Measurements from ENCODE around the gene PRCP.

PRCP gene

GRCh38 chr11:82837650-82838049 lies 62.6 kb downstream of the PRCP start:
- in situ Hi-C loops (cut with MboI; ENCODE audit: low sequenced_read_pairs): no loop called here

DNA sequence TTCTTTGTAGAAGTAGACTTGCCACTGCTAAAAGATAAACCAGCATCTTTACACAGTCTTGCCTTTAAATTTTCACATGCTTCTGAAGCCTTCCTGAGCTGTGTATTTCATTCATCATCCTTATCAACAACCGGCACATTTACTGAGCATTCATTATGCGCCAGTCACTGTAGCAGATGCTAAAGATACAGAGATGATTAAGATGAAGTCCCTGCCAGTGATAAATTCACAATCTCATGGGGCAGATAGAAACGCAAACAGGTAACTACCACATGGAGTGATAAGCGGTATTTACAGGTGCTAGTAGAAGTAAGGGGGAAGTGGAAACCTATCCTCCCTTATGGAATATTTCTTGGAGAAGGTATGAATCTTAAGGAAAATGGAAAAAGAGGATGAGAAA lies 67.2 kb downstream of the PRCP start:
- in situ Hi-C loops (cut with MboI; ENCODE audit: low sequenced_read_pairs): no loop called here

GRCh38 chr11:82831364-82831763 lies 68.9 kb downstream of the PRCP start:
- in situ Hi-C loops (cut with MboI; ENCODE audit: low sequenced_read_pairs): no loop called here

DNA sequence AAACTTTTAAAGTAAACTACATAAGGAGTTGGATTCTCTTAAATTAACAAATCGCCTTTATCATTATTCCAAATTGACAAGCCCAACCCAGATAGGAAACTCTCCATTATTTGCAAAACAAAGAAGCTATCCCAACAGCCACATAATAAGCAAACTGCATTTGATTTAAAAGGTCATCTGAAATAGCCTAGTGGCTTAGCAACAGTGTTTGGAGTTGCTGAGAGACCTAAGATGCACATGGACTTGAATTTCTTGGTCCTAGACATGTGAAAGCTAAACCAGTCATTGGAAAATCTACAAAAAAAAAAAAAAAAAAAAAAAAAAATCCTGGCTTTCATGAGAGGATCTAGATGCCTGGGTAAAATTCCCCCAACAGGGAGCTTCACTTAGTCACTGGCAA lies 69.5 kb downstream of the PRCP start:
- in situ Hi-C loops (cut with MboI; ENCODE audit: low sequenced_read_pairs): no loop called here

DNA sequence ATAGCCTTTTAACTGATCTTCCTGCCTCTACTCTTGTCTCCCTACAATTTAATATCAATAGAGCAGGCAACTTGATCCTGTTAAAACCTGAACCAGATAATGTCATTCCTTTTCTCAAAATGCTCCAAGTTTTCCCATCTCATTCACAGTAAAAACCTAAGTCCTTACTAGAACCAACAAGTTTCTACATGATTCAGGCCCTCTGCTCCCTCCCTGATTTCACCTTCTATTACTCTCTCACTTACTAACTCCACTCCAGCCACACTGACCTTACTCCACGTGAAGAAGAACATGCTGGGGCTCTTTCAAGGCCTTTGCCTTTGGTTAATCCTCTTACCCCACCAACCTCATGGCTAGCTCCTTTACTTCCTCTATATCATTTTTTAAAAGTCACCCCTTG lies 71.1 kb downstream of the PRCP start:
- in situ Hi-C loops (cut with MboI; ENCODE audit: low sequenced_read_pairs): no loop called here

- in situ Hi-C loops (cut with MboI; ENCODE audit: low sequenced_read_pairs): no loop called here
Observed at GRCh38 chr11:82828472-82828871, 71.8 kb downstream of the PRCP start.

GRCh38 chr11:82826526-82826925 lies 73.7 kb downstream of the PRCP start:
- in situ Hi-C loops (cut with MboI; ENCODE audit: low sequenced_read_pairs): no loop called here

- in situ Hi-C loops (cut with MboI; ENCODE audit: low sequenced_read_pairs): no loop called here
Observed at GRCh38 chr11:82823647-82824619, 76.3 kb downstream of the PRCP start.

GRCh38 chr11:82818409-82819043 lies 81.7 kb downstream of the PRCP start:
- in situ Hi-C loops (cut with MboI; ENCODE audit: low sequenced_read_pairs): no loop called here

GRCh38 chr11:82815406-82815805 lies 84.8 kb downstream of the PRCP start:
- in situ Hi-C loops (cut with MboI; ENCODE audit: low sequenced_read_pairs): no loop called here

- in situ Hi-C loops (cut with MboI; ENCODE audit: low sequenced_read_pairs): no loop called here
Observed at GRCh38 chr11:82814379-82814778, 85.9 kb downstream of the PRCP start.

GRCh38 chr11:82811369-82811768 lies 88.9 kb downstream of the PRCP start:
- in situ Hi-C loops (cut with MboI; ENCODE audit: low sequenced_read_pairs): no loop called here

- in situ Hi-C loops (cut with MboI; ENCODE audit: low sequenced_read_pairs): no loop called here
Observed at GRCh38 chr11:82810738-82811137, 89.5 kb downstream of the PRCP start.

GRCh38 chr11:82810326-82810725 lies 89.9 kb downstream of the PRCP start:
- in situ Hi-C loops (cut with MboI; ENCODE audit: low sequenced_read_pairs): no loop called here

DNA sequence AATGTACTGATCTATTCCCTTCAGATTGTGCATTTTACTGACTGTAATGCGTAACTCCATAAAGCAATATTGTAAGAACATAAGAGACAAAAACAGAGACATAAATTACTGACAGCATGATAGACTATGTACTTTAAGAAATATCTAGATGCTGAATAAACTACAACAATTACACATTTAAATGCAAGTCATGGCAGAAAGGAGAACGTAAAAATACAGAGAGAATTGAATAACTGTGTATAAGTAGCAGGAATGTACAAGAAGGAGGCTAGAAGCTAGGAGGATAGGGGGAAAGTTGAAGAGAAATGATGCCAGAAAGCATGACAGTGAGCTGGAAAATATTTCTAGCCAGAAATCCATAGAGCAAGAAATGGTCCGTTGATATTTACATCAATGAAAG lies 92.6 kb downstream of the PRCP start:
- in situ Hi-C loops (cut with MboI; ENCODE audit: low sequenced_read_pairs): no loop called here

DNA sequence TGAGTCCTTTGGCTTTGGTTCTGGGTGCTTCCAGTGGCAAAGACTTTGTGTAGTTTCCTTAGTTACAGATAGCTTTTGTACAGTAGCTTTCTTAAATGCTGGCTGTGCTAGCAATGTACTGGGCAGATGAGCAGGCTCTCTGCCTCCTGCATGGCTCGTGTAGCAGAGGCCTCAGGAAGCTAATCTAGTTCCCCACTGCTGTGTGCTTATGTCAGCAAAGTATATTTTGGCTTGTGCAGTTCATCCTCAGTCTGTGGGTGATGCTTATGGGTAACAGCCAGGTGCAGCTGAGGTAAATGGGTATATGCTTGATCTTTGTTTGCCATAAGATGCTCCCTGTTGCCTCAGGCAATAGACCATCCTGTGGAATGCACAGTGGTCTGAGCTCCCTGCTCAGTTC lies 97.5 kb downstream of the PRCP start:
- in situ Hi-C loops (cut with MboI; ENCODE audit: low sequenced_read_pairs): no loop called here

DNA sequence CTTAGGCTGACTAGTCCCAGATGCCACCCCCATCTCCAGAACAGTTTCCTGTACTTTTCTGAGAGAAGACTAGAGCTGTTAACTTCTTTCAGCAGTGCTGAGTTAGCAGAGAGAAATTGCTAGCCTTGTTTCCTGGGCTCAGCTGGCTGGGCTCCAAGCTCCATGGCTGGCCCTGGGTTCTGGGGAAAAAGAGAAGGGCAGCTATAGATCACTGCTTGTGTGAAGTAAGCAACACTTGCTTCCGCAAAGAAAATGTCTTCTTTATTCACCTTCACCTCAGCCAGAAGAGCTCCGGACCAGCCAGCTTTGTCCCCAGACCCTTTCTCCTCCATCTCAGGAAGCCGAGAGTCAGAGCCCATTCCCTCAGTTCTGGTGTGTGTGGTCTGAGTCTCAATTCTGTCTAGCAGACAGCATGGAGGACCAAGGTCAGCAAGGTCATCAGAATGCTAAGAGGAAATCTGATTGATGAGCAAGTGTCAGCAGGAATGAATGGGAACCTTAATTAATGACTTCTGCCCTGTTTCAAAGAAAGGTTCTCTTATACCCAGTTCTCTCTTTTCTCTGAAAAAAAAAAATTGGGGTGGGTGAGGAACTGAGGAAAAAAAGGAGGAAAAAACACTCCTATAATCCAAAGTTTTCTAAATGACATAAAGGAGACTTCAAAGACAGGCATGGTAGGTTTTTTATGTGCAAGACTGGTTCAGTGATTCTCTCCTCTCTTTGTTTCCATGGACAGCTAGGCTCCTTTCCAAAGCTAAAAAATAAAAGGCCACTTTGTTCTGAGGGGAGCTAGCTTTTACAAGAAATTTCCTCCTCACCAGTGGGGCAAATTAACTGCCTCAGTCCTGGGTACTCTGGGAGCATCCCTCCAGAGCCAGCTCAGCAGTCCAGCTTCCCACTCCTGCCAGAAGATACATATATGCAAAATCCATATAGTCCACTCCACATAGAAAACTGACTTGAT lies 103.0 kb downstream of the PRCP start:
- in situ Hi-C loops (cut with MboI; ENCODE audit: low sequenced_read_pairs): no loop called here

DNA sequence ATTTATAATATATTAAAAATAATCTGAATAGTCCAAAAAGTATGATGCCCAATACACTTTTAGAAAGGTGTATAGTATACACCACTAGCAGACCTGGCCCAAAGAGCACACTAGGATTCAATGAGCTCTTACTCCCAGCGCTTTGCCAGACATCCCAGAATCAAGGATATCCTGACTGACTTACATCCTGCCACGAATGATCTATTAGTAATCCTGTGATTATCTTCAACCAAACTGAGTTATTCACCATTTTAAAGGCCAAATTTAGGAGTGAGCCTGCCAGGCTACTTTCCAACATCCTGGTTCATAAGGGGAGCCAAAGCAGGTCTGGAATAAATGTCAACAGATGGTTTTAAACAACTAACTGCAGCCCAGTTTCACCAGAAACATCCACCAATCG lies 105.7 kb downstream of the PRCP start:
- in situ Hi-C loops (cut with MboI; ENCODE audit: low sequenced_read_pairs): no loop called here

GRCh38 chr11:82792822-82793569 lies 107.2 kb downstream of the PRCP start:
- in situ Hi-C loops (cut with MboI; ENCODE audit: low sequenced_read_pairs): no loop called here

- in situ Hi-C loops (cut with MboI; ENCODE audit: low sequenced_read_pairs): no loop called here
Observed at GRCh38 chr11:82792319-82792718, 107.9 kb downstream of the PRCP start.
